H1 (cell line): Measurements from ENCODE around the gene FAM9C.

Experiments used
- CBX8 ChIP-seq: fragments of 300-800, 300-1000 bp; sonication (generic); IDR thresholded peaks from 2 replicates; pipeline ENCODE4 v1.7.1; 2016; ENCODE audit warnings: low read depth, low read length, borderline replicate concordance
- KDM1A ChIP-seq: fragments of 200-600, 300-600 bp; sonication (generic); IDR thresholded peaks from 2 replicates; pipeline ENCODE4 v1.7.1; 2016; ENCODE audit warnings: mild to moderate bottlenecking, low read length, borderline replicate concordance
- POLR2AphosphoS5 ChIP-seq: IDR thresholded peaks from 2 replicates; pipeline ENCODE4 v1.6.1; 2011; ENCODE audit warnings: low read depth, low read length
- SIN3A ChIP-seq, 2 experiments: IDR thresholded peaks in 1 of 2; conservative IDR thresholded peaks in 1 of 2; 2 replicates each; pipeline ENCODE4 v1.6.1; 2011 to 2012; ENCODE audit warnings: low read length in 2 of 2, improper control_type of control experiment in 1 of 2, low read depth in 1 of 2, mild to moderate bottlenecking in 1 of 2
- TAF1 ChIP-seq: IDR thresholded peaks from 2 replicates; pipeline ENCODE4 v1.6.1; 2011; ENCODE audit warnings: mild to moderate bottlenecking, low read depth, low read length
- TAF7 ChIP-seq: optimal IDR thresholded peaks from 2 replicates; pipeline ENCODE3; 2011; ENCODE audit warnings: low read depth, mild to moderate bottlenecking, inconsistent platforms, low read length, moderate library complexity, borderline replicate concordance
- TF ChIP-seq, protein P1 (sequence below), 3 experiments: IDR thresholded peaks; 1 replicate in 2 of 3; 2 replicates in 1 of 3; pipeline versions ENCODE4 v1.5.1 to v1.6.1; 2011; ENCODE audit warnings: low read length in 3 of 3, mild to moderate bottlenecking in 3 of 3, inconsistent platforms in 2 of 3, low read depth in 1 of 3, moderate library complexity in 1 of 3; ENCODE audit not compliant: insufficient read depth in 1 of 3; ENCODE audit errors: control extremely low read depth in 1 of 3

DNA sequence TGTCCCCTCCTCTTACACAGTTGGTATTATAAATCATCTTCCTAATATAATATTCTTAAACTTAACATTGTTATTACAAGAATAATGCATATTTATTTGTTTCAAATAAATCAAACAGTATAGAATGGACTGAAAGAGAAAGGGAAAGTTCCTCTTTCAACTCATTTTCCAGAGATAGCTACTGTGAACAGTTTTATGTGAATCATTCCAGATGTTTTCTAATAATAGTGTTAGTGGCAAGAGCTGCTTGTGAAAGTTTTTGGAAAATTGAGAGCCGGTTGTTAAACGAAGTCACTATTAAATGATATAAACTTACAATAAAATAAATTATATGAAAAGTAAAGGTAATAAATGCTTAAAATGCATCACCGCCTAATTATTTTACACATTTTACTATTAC lies 55.0 kb downstream of the FAM9C start:
- TF ChIP-seq CBX8 (no peak), TAF7 (no peak), KDM1A (no peak), POLR2AphosphoS5 (no peak), TAF1 (no peak), SIN3A (conservative IDR thresholded peaks at IDR 0.05 in 1 of 2, IDR thresholded peaks at IDR 0.05 in 1 of 2; ENCODE audit: low read depth in 1 of 2, low read length in 2 of 2) (no peak)
- TF ChIP-seq, protein P1, sequence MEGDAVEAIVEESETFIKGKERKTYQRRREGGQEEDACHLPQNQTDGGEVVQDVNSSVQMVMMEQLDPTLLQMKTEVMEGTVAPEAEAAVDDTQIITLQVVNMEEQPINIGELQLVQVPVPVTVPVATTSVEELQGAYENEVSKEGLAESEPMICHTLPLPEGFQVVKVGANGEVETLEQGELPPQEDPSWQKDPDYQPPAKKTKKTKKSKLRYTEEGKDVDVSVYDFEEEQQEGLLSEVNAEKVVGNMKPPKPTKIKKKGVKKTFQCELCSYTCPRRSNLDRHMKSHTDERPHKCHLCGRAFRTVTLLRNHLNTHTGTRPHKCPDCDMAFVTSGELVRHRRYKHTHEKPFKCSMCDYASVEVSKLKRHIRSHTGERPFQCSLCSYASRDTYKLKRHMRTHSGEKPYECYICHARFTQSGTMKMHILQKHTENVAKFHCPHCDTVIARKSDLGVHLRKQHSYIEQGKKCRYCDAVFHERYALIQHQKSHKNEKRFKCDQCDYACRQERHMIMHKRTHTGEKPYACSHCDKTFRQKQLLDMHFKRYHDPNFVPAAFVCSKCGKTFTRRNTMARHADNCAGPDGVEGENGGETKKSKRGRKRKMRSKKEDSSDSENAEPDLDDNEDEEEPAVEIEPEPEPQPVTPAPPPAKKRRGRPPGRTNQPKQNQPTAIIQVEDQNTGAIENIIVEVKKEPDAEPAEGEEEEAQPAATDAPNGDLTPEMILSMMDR (IDR thresholded peaks at IDR 0.05; ENCODE audit: control extremely low read depth in 1 of 3, insufficient read depth in 1 of 3, low read depth in 1 of 3, low read length in 3 of 3) = no peak
